Liver (tissue), 3 donors: ENCODE measurements around the gene LIPE.

ENCODE experiments used
- FOXA2 ChIP-seq: IDR thresholded peaks from 2 replicates; pipeline ENCODE4 v1.6.1; 2016; ENCODE audit warnings: antibody characterized with exemption
- GABPA ChIP-seq, 2 donors: IDR thresholded peaks in 1 of 2; conservative IDR thresholded peaks in 1 of 2; 2 replicates each; pipeline ENCODE4 v1.6.1; 2016; ENCODE audit warnings: antibody characterized with exemption in 2 of 2, mild to moderate bottlenecking in 1 of 2, moderate library complexity in 1 of 2
- JUND ChIP-seq, 2 donors: IDR thresholded peaks; 2 replicates each; pipeline ENCODE4 v1.6.1; 2016; ENCODE audit warnings: antibody characterized with exemption in 2 of 2
- MAX ChIP-seq: IDR thresholded peaks from 2 replicates; pipeline ENCODE4 v1.6.1; 2016; ENCODE audit warnings: antibody characterized with exemption
- RAD21 ChIP-seq, 2 donors: IDR thresholded peaks; 2 replicates each; pipeline ENCODE4 v1.6.1; 2016; ENCODE audit warnings: antibody characterized with exemption in 2 of 2, mild to moderate bottlenecking in 2 of 2
- SP1 ChIP-seq: IDR thresholded peaks from 2 replicates; pipeline ENCODE4 v1.6.1; 2018; ENCODE audit warnings: antibody characterized with exemption, mild to moderate bottlenecking
- TAF1 ChIP-seq: conservative IDR thresholded peaks from 2 replicates; pipeline ENCODE4 v1.6.1; 2016; ENCODE audit warnings: antibody characterized with exemption, mild to moderate bottlenecking
- YY1 ChIP-seq: IDR thresholded peaks from 2 replicates; pipeline ENCODE4 v1.6.1; 2016; ENCODE audit warnings: antibody characterized with exemption, mild to moderate bottlenecking
- TF ChIP-seq, protein P1 (sequence below): fragments of 150-350 bp; IDR thresholded peaks from 2 replicates; pipeline ENCODE4 v1.5.1; 2017; ENCODE audit warnings: improper control_type of control experiment, low read depth, low read length; ENCODE audit not compliant: missing input control
- TF ChIP-seq, protein P2 (sequence below): IDR thresholded peaks from 2 replicates; pipeline ENCODE4 v1.6.1; 2016; ENCODE audit warnings: antibody characterized with exemption, mild to moderate bottlenecking
- TF ChIP-seq, protein P3 (sequence below): IDR thresholded peaks from 2 replicates; pipeline ENCODE4 v1.6.1; 2016; ENCODE audit warnings: antibody characterized with exemption
- donor health status: healthy.
- donor health status: healthy.

DNA sequence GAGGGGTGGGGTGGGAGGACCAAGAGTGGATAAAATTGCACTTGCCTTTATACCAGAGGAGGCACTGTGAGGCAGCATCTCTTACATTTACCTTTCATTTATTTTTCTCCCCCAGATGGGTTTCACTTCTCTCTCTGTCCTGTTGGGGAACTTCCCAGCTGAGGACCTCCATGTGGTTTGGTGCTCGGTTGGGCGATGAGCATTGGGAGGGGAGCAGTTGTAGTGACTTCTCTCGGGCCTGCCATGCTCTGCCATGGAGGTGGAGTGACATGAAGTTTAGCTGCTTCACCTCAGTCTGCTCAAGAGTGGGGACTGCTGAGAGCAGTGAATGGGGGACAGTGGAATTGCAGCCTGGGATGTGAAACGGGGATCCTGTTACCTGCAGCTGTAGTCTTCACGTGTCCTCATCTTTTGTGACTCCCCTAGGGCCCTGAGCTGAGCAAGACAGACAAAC lies 38.7 kb upstream of the LIPE start:
- TF ChIP-seq RAD21 (IDR thresholded peaks at IDR 0.05) (no peak), TAF1 (no peak), MAX (no peak), GABPA (IDR thresholded peaks at IDR 0.05 in 1 of 2, conservative IDR thresholded peaks at IDR 0.05 in 1 of 2) (no peak), SP1 (no peak), JUND (IDR thresholded peaks at IDR 0.05) (no peak), FOXA2 (no peak), YY1 (no peak)
- TF ChIP-seq, protein P1, sequence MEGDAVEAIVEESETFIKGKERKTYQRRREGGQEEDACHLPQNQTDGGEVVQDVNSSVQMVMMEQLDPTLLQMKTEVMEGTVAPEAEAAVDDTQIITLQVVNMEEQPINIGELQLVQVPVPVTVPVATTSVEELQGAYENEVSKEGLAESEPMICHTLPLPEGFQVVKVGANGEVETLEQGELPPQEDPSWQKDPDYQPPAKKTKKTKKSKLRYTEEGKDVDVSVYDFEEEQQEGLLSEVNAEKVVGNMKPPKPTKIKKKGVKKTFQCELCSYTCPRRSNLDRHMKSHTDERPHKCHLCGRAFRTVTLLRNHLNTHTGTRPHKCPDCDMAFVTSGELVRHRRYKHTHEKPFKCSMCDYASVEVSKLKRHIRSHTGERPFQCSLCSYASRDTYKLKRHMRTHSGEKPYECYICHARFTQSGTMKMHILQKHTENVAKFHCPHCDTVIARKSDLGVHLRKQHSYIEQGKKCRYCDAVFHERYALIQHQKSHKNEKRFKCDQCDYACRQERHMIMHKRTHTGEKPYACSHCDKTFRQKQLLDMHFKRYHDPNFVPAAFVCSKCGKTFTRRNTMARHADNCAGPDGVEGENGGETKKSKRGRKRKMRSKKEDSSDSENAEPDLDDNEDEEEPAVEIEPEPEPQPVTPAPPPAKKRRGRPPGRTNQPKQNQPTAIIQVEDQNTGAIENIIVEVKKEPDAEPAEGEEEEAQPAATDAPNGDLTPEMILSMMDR, result no peak
- TF ChIP-seq, protein P2, sequence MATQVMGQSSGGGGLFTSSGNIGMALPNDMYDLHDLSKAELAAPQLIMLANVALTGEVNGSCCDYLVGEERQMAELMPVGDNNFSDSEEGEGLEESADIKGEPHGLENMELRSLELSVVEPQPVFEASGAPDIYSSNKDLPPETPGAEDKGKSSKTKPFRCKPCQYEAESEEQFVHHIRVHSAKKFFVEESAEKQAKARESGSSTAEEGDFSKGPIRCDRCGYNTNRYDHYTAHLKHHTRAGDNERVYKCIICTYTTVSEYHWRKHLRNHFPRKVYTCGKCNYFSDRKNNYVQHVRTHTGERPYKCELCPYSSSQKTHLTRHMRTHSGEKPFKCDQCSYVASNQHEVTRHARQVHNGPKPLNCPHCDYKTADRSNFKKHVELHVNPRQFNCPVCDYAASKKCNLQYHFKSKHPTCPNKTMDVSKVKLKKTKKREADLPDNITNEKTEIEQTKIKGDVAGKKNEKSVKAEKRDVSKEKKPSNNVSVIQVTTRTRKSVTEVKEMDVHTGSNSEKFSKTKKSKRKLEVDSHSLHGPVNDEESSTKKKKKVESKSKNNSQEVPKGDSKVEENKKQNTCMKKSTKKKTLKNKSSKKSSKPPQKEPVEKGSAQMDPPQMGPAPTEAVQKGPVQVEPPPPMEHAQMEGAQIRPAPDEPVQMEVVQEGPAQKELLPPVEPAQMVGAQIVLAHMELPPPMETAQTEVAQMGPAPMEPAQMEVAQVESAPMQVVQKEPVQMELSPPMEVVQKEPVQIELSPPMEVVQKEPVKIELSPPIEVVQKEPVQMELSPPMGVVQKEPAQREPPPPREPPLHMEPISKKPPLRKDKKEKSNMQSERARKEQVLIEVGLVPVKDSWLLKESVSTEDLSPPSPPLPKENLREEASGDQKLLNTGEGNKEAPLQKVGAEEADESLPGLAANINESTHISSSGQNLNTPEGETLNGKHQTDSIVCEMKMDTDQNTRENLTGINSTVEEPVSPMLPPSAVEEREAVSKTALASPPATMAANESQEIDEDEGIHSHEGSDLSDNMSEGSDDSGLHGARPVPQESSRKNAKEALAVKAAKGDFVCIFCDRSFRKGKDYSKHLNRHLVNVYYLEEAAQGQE, result no peak
- TF ChIP-seq, protein P3, sequence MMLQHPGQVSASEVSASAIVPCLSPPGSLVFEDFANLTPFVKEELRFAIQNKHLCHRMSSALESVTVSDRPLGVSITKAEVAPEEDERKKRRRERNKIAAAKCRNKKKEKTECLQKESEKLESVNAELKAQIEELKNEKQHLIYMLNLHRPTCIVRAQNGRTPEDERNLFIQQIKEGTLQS, result no peak
